Measurements from ENCODE around the gene FOXK2. TPM values are rescaled to one million over a fixed set of nuclear protein-coding genes. Genes with fewer than 3 reads are reported as not detected.

The FOXK2 gene
- total RNA-seq, 1 experiment from 2014 or later = 57.7 TPM

DNA sequence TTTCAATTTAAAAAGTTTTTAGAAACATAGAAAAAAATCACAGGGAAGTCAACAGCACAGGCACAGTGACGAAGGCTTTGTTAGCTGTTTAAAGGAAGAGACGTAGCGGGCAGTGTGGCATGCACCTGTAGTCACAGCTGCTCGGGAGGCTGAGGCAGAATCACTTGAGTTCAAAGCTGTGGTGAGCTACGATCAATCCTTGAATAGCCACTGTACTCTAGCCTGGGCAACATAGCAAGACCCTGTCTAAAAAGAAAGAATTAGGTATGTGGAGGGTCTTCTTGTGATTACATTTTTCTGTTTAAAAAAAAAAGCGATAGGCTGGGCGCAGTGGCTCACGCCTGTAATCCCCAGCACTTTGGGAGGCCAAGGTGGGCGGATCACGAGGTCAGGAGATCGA, 50.1 kb downstream of the FOXK2 start:
- Mint-ChIP-seq H3K9me3 (no peaks in the 10 kb centered on the region), H3K27me3 (ENCODE audit: low read depth) (no peaks in the 10 kb centered on the region), H3K4me3 (no peak overlapping the region), H3K36me3 (peaks cover 52% of the 10 kb centered on the region), H3K4me1 (peaks cover 19% of the 10 kb centered on the region), H3K27ac (no peak overlapping the region)
- POLR2A ChIA-PET = no interaction called here
- CTCF ChIA-PET = no interaction called here
- TF ChIP-seq, protein P1, sequence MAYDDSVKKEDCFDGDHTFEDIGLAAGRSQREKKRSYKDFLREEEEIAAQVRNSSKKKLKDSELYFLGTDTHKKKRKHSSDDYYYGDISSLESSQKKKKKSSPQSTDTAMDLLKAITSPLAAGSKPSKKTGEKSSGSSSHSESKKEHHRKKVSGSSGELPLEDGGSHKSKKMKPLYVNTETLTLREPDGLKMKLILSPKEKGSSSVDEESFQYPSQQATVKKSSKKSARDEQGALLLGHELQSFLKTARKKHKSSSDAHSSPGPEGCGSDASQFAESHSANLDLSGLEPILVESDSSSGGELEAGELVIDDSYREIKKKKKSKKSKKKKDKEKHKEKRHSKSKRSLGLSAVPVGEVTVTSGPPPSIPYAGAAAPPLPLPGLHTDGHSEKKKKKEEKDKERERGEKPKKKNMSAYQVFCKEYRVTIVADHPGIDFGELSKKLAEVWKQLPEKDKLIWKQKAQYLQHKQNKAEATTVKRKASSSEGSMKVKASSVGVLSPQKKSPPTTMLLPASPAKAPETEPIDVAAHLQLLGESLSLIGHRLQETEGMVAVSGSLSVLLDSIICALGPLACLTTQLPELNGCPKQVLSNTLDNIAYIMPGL (CRISPR knock-in tag; IDR thresholded peaks at IDR 0.05) = no peak
- TF ChIP-seq, protein P2, sequence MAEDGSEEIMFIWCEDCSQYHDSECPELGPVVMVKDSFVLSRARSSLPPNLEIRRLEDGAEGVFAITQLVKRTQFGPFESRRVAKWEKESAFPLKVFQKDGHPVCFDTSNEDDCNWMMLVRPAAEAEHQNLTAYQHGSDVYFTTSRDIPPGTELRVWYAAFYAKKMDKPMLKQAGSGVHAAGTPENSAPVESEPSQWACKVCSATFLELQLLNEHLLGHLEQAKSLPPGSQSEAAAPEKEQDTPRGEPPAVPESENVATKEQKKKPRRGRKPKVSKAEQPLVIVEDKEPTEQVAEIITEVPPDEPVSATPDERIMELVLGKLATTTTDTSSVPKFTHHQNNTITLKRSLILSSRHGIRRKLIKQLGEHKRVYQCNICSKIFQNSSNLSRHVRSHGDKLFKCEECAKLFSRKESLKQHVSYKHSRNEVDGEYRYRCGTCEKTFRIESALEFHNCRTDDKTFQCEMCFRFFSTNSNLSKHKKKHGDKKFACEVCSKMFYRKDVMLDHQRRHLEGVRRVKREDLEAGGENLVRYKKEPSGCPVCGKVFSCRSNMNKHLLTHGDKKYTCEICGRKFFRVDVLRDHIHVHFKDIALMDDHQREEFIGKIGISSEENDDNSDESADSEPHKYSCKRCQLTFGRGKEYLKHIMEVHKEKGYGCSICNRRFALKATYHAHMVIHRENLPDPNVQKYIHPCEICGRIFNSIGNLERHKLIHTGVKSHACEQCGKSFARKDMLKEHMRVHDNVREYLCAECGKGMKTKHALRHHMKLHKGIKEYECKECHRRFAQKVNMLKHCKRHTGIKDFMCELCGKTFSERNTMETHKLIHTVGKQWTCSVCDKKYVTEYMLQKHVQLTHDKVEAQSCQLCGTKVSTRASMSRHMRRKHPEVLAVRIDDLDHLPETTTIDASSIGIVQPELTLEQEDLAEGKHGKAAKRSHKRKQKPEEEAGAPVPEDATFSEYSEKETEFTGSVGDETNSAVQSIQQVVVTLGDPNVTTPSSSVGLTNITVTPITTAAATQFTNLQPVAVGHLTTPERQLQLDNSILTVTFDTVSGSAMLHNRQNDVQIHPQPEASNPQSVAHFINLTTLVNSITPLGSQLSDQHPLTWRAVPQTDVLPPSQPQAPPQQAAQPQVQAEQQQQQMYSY (CRISPR knock-in tag; IDR thresholded peaks at IDR 0.05) = no peak
- TF ChIP-seq, protein P3, sequence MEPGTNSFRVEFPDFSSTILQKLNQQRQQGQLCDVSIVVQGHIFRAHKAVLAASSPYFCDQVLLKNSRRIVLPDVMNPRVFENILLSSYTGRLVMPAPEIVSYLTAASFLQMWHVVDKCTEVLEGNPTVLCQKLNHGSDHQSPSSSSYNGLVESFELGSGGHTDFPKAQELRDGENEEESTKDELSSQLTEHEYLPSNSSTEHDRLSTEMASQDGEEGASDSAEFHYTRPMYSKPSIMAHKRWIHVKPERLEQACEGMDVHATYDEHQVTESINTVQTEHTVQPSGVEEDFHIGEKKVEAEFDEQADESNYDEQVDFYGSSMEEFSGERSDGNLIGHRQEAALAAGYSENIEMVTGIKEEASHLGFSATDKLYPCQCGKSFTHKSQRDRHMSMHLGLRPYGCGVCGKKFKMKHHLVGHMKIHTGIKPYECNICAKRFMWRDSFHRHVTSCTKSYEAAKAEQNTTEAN (CRISPR knock-in tag; IDR thresholded peaks at IDR 0.05) = no peak
- TF ChIP-seq ELF4 (CRISPR knock-in tag; IDR thresholded peaks at IDR 0.05; ENCODE audit: low read depth) (no peak), ZNF219 (CRISPR knock-in tag; IDR thresholded peaks at IDR 0.05; ENCODE audit: borderline replicate concordance) (no peak), ZNF416 (CRISPR knock-in tag; IDR thresholded peaks at IDR 0.05) (no peak), NFATC4 (CRISPR knock-in tag; IDR thresholded peaks at IDR 0.05) (no peak), TEAD4 (CRISPR knock-in tag; IDR thresholded peaks at IDR 0.05) (no peak), EMX1 (CRISPR knock-in tag; IDR thresholded peaks at IDR 0.05) (no peak), GRHL2 (CRISPR knock-in tag; IDR thresholded peaks at IDR 0.05; ENCODE audit: insufficient replicate concordance, severe bottlenecking) (no peak), ZNF263 (CRISPR knock-in tag; IDR thresholded peaks at IDR 0.05; ENCODE audit: low read depth) (no peak), ZNF671 (CRISPR knock-in tag; IDR thresholded peaks at IDR 0.05) (no peak), TP53 (CRISPR knock-in tag; IDR thresholded peaks at IDR 0.05) (no peak), IRF2 (CRISPR knock-in tag; IDR thresholded peaks at IDR 0.05; ENCODE audit: borderline replicate concordance, low read depth) (no peak), ESRRA (CRISPR knock-in tag; IDR thresholded peaks at IDR 0.05; ENCODE audit: borderline replicate concordance) (no peak), ZNF121 (CRISPR knock-in tag; IDR thresholded peaks at IDR 0.05) (no peak)
- TF ChIP-seq, protein P4, sequence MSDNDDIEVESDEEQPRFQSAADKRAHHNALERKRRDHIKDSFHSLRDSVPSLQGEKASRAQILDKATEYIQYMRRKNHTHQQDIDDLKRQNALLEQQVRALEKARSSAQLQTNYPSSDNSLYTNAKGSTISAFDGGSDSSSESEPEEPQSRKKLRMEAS (CRISPR knock-in tag; IDR thresholded peaks at IDR 0.05) = no peak
- TF ChIP-seq, protein P5, sequence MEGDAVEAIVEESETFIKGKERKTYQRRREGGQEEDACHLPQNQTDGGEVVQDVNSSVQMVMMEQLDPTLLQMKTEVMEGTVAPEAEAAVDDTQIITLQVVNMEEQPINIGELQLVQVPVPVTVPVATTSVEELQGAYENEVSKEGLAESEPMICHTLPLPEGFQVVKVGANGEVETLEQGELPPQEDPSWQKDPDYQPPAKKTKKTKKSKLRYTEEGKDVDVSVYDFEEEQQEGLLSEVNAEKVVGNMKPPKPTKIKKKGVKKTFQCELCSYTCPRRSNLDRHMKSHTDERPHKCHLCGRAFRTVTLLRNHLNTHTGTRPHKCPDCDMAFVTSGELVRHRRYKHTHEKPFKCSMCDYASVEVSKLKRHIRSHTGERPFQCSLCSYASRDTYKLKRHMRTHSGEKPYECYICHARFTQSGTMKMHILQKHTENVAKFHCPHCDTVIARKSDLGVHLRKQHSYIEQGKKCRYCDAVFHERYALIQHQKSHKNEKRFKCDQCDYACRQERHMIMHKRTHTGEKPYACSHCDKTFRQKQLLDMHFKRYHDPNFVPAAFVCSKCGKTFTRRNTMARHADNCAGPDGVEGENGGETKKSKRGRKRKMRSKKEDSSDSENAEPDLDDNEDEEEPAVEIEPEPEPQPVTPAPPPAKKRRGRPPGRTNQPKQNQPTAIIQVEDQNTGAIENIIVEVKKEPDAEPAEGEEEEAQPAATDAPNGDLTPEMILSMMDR (IDR thresholded peaks at IDR 0.05) = no peak
- TF ChIP-seq, protein P6, sequence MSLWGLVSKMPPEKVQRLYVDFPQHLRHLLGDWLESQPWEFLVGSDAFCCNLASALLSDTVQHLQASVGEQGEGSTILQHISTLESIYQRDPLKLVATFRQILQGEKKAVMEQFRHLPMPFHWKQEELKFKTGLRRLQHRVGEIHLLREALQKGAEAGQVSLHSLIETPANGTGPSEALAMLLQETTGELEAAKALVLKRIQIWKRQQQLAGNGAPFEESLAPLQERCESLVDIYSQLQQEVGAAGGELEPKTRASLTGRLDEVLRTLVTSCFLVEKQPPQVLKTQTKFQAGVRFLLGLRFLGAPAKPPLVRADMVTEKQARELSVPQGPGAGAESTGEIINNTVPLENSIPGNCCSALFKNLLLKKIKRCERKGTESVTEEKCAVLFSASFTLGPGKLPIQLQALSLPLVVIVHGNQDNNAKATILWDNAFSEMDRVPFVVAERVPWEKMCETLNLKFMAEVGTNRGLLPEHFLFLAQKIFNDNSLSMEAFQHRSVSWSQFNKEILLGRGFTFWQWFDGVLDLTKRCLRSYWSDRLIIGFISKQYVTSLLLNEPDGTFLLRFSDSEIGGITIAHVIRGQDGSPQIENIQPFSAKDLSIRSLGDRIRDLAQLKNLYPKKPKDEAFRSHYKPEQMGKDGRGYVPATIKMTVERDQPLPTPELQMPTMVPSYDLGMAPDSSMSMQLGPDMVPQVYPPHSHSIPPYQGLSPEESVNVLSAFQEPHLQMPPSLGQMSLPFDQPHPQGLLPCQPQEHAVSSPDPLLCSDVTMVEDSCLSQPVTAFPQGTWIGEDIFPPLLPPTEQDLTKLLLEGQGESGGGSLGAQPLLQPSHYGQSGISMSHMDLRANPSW (CRISPR knock-in tag; conservative IDR thresholded peaks at IDR 0.05; ENCODE audit: low read depth) = no peak
- no peak for ATAC-seq
- DNase-seq (ENCODE audit: low spot score) = no peak

Data from WTC11 (cell line).